ENCODE measurements around the gene ADIPOR1. TPM values are rescaled to one million over a fixed set of nuclear protein-coding genes. Genes with fewer than 3 reads are reported as not detected.
"Not testable (repeated sequence)": the region's sequence is repeated elsewhere in the genome, so short reads cannot be mapped to it uniquely, and the experiment has no call there.

The ADIPOR1 gene
- polyA plus RNA-seq (2012; ENCODE audit: low read depth, missing spikeins): 37.8 TPM

- DNase-seq (ENCODE audit: insufficient read length, low spot score) (peak; percentile 99), FAIRE-seq (peak; percentile 93)
- TF ChIP-seq POU2F2 (IDR thresholded peaks at IDR 0.05; ENCODE audit: low read depth, low read length) (no peak), POLR2A (IDR thresholded peaks at IDR 0.05; ENCODE audit: low read depth, low read length) (peak; percentile 71), SPI1 (IDR thresholded peaks at IDR 0.05; ENCODE audit: low read depth, low read length) (no peak), PAX5 (IDR thresholded peaks at IDR 0.05; ENCODE audit: insufficient read depth, low read length, severe bottlenecking) (no peak), POLR2AphosphoS5 (IDR thresholded peaks at IDR 0.05; ENCODE audit: low read depth, low read length) (peak; percentile 68), TAF1 (IDR thresholded peaks at IDR 0.05; ENCODE audit: low read depth, low read length) (no peak)
Observed at GRCh38 chr1:202957733-202958543, at the start of gene ADIPOR1. Gene ADIPOR1, minus strand, starts transcription at chr1:202958312. Its CDS starts 7,242 bp downstream, at chr1:202951070.

GRCh38 chr1:203006948-203007871 lies 49.1 kb upstream of the ADIPOR1 start, which contains the start of gene TMEM183A:
Gene TMEM183A, plus strand, starts transcription at chr1:203007374. Its CDS starts 92 bp downstream, at chr1:203007466.
- TF ChIP-seq TAF1 (IDR thresholded peaks at IDR 0.05; ENCODE audit: low read depth, low read length) (peak; percentile 89), POLR2AphosphoS5 (IDR thresholded peaks at IDR 0.05; ENCODE audit: low read depth, low read length) (peak; percentile 99), PAX5 (IDR thresholded peaks at IDR 0.05; ENCODE audit: insufficient read depth, low read length, severe bottlenecking) (no peak), POU2F2 (IDR thresholded peaks at IDR 0.05; ENCODE audit: low read depth, low read length) (peak; percentile 92; the same call in 1 of the 2 replicates), SPI1 (IDR thresholded peaks at IDR 0.05; ENCODE audit: low read depth, low read length) (no peak), POLR2A (IDR thresholded peaks at IDR 0.05; ENCODE audit: low read depth, low read length) (peak; percentile 98)
- DNase-seq (ENCODE audit: insufficient read length, low spot score): peak; percentile 74
- FAIRE-seq: peak; percentile 100

GRCh38 chr1:203005395-203006142 lies 47.5 kb upstream of the ADIPOR1 start:
- DNase-seq (ENCODE audit: insufficient read length, low spot score); FAIRE-seq: not testable (repeated sequence)

- no peak for DNase-seq (ENCODE audit: insufficient read length, low spot score)
- FAIRE-seq: no peak
- no peak for TF ChIP-seq POU2F2 (IDR thresholded peaks at IDR 0.05; ENCODE audit: low read depth, low read length)
- TF ChIP-seq POLR2A (IDR thresholded peaks at IDR 0.05; ENCODE audit: low read depth, low read length): no peak
- no peak for TF ChIP-seq POLR2AphosphoS5 (IDR thresholded peaks at IDR 0.05; ENCODE audit: low read depth, low read length)
- TF ChIP-seq TAF1 (IDR thresholded peaks at IDR 0.05; ENCODE audit: low read depth, low read length): no peak
- TF ChIP-seq PAX5 (IDR thresholded peaks at IDR 0.05; ENCODE audit: insufficient read depth, low read length, severe bottlenecking): no peak
- TF ChIP-seq SPI1 (IDR thresholded peaks at IDR 0.05; ENCODE audit: low read depth, low read length): no peak
Observed at GRCh38 chr1:203002951-203003350, 44.8 kb upstream of the ADIPOR1 start.

- DNase-seq (ENCODE audit: insufficient read length, low spot score) (no peak), FAIRE-seq (no peak)
- TF ChIP-seq POU2F2 (IDR thresholded peaks at IDR 0.05; ENCODE audit: low read depth, low read length) (no peak), SPI1 (IDR thresholded peaks at IDR 0.05; ENCODE audit: low read depth, low read length) (no peak)
Observed at GRCh38 chr1:203001986-203002385, 43.9 kb upstream of the ADIPOR1 start.

- FAIRE-seq: no peak
- no peak for DNase-seq (ENCODE audit: insufficient read length, low spot score)
- TF ChIP-seq POLR2AphosphoS5 (IDR thresholded peaks at IDR 0.05; ENCODE audit: low read depth, low read length): no peak
Observed at GRCh38 chr1:203000217-203000944, 42.3 kb upstream of the ADIPOR1 start.

GRCh38 chr1:202998836-202999750 lies 41.0 kb upstream of the ADIPOR1 start:
- FAIRE-seq: no peak
- TF ChIP-seq POU2F2 (IDR thresholded peaks at IDR 0.05; ENCODE audit: low read depth, low read length) (no peak), POLR2A (IDR thresholded peaks at IDR 0.05; ENCODE audit: low read depth, low read length) (no peak), POLR2AphosphoS5 (IDR thresholded peaks at IDR 0.05; ENCODE audit: low read depth, low read length) (no peak), TAF1 (IDR thresholded peaks at IDR 0.05; ENCODE audit: low read depth, low read length) (no peak), PAX5 (IDR thresholded peaks at IDR 0.05; ENCODE audit: insufficient read depth, low read length, severe bottlenecking) (no peak), SPI1 (IDR thresholded peaks at IDR 0.05; ENCODE audit: low read depth, low read length) (no peak)
- DNase-seq (ENCODE audit: insufficient read length, low spot score): peak; percentile 10

GRCh38 chr1:202994756-202995155 lies 36.6 kb upstream of the ADIPOR1 start:
- TF ChIP-seq POLR2A (IDR thresholded peaks at IDR 0.05; ENCODE audit: low read depth, low read length) (no peak), PAX5 (IDR thresholded peaks at IDR 0.05; ENCODE audit: insufficient read depth, low read length, severe bottlenecking) (no peak), TAF1 (IDR thresholded peaks at IDR 0.05; ENCODE audit: low read depth, low read length) (no peak), SPI1 (IDR thresholded peaks at IDR 0.05; ENCODE audit: low read depth, low read length) (no peak), POU2F2 (IDR thresholded peaks at IDR 0.05; ENCODE audit: low read depth, low read length) (no peak), POLR2AphosphoS5 (IDR thresholded peaks at IDR 0.05; ENCODE audit: low read depth, low read length) (no peak)
- no peak for DNase-seq (ENCODE audit: insufficient read length, low spot score)
- FAIRE-seq: no peak
